Measurements from ENCODE around the gene OGFOD2. TPM values are rescaled to one million over a fixed set of nuclear protein-coding genes. Genes with fewer than 3 reads are reported as not detected.

The OGFOD2 gene
- total RNA-seq, 4 donors from 2014 or later, result 7.2 to 19.8 (median 13.4) TPM

GRCh38 chr12:122961531-122962329 is 13.3 kb upstream of the OGFOD2 start:
- Histone ChIP-seq H3K4me3 (no peak overlapping the region), H3K4me1 (peaks cover 0 to 34% (median 12%) of the 10 kb centered on the region in 4 donors), H3K27me3 (no peaks in the 10 kb centered on the region), H3K27ac (no peak overlapping the region), H3K9me3 (no peaks in the 10 kb centered on the region), H3K36me3 (peaks cover 0 to 24% (median 0%) of the 10 kb centered on the region in 3 donors)
- 77 to 80% methylated on average over 10 of the region's 10 CpGs for WGBS, 2 donors
- DNase-seq (ENCODE audit: low spot score in 2 of 2), result no peak
- TF ChIP-seq EP300 (IDR thresholded peaks at IDR 0.05) (no peak), POLR2A (IDR thresholded peaks at IDR 0.05) (no peak), CTCF (IDR thresholded peaks at IDR 0.05) (no peak)

- Histone ChIP-seq H3K9me3 (no peaks in the 10 kb centered on the region), H3K4me1 (peaks cover 0 to 35% (median 12%) of the 10 kb centered on the region in 4 donors), H3K27ac (no peak overlapping the region), H3K36me3 (peaks cover 0 to 15% (median 0%) of the 10 kb centered on the region in 3 donors), H3K27me3 (no peaks in the 10 kb centered on the region), H3K4me3 (no peak overlapping the region)
- no peak for TF ChIP-seq EP300 (IDR thresholded peaks at IDR 0.05)
- no peak for TF ChIP-seq CTCF (IDR thresholded peaks at IDR 0.05)
- no peak for TF ChIP-seq POLR2A (IDR thresholded peaks at IDR 0.05)
- no peak for DNase-seq (ENCODE audit: low spot score in 2 of 2)
- 34 to 58% methylated on average over 3 to 5 of the region's 8 CpGs for WGBS, 2 donors
Observed at GRCh38 chr12:122963941-122964265, 11.1 kb upstream of the OGFOD2 start.

GRCh38 chr12:122964439-122965257 is 10.4 kb upstream of the OGFOD2 start:
- H3K27me3 ChIP-seq, result no peaks in the 10 kb centered on the region
- TF ChIP-seq EP300 (IDR thresholded peaks at IDR 0.05) (no peak), CTCF (IDR thresholded peaks at IDR 0.05) (no peak), POLR2A (IDR thresholded peaks at IDR 0.05) (no peak)
- 83 to 88% methylated on average over 19 of the region's 19 CpGs for WGBS, 2 donors
- H3K36me3 ChIP-seq, result peaks cover 0 to 8% (median 0%) of the 10 kb centered on the region in 3 donors
- H3K9me3 ChIP-seq, result no peaks in the 10 kb centered on the region
- peaks cover 0 to 35% (median 12%) of the 10 kb centered on the region in 4 donors for H3K4me1 ChIP-seq
- no peak for DNase-seq (ENCODE audit: low spot score in 2 of 2)
- no peak overlapping the region for H3K27ac ChIP-seq
- H3K4me3 ChIP-seq, result no peak overlapping the region

- peak overlapping the region in 2 of 4 donors; percentile 32 to 74 for H3K27ac ChIP-seq
- peaks cover 0 to 35% (median 12%) of the 10 kb centered on the region in 4 donors for H3K4me1 ChIP-seq
- DNase-seq (ENCODE audit: low spot score in 2 of 2), result no peak
- no peaks in the 10 kb centered on the region for H3K27me3 ChIP-seq
- peak overlapping the region; percentile 39 to 70 (median 58) for H3K4me3 ChIP-seq
- 56 to 64% methylated on average over 12 of the region's 12 CpGs for WGBS, 2 donors
- H3K36me3 ChIP-seq, result peaks cover 0 to under 1% (median 0%) of the 10 kb centered on the region in 3 donors
- TF ChIP-seq POLR2A (IDR thresholded peaks at IDR 0.05) (no peak), CTCF (IDR thresholded peaks at IDR 0.05) (no peak), EP300 (IDR thresholded peaks at IDR 0.05) (no peak)
- H3K9me3 ChIP-seq, result no peaks in the 10 kb centered on the region
Observed at GRCh38 chr12:122965321-122965751, 9.7 kb upstream of the OGFOD2 start.
